Mucosa of stomach (tissue), 1 donor: ENCODE data around the gene EIF4E1B.
"Not testable (repeated sequence)": the region's sequence is repeated elsewhere in the genome, so short reads cannot be mapped to it uniquely, and the experiment has no call there.

Experiments used
- H3K27me3 ChIP-seq: one replicate; pipeline ENCODE4 v1.7.0; 2013; ENCODE audit warnings: mild to moderate bottlenecking, low read length; ENCODE audit not compliant: control insufficient read depth, insufficient read depth
- H3K36me3 ChIP-seq: one replicate; pipeline ENCODE4 v1.7.0; 2013; ENCODE audit warnings: low read length; ENCODE audit not compliant: control insufficient read depth, insufficient read depth
- H3K4me1 ChIP-seq: one replicate; pipeline ENCODE4 v1.7.0; 2013; ENCODE audit warnings: mild to moderate bottlenecking, low read length; ENCODE audit not compliant: control insufficient read depth, insufficient read depth
- H3K4me3 ChIP-seq: one replicate; pipeline ENCODE4 v1.7.0; 2013; ENCODE audit warnings: low read length
- H3K9ac ChIP-seq: one replicate; pipeline ENCODE4 v1.7.0; 2013; ENCODE audit warnings: mild to moderate bottlenecking, low read length, moderate library complexity
- H3K9me3 ChIP-seq: one replicate; pipeline ENCODE4 v1.7.0; 2013; ENCODE audit warnings: mild to moderate bottlenecking, low read length, moderate library complexity; ENCODE audit not compliant: control insufficient read depth
- donor health status: Pancreatic carcinoma.

The EIF4E1B gene, protein sequence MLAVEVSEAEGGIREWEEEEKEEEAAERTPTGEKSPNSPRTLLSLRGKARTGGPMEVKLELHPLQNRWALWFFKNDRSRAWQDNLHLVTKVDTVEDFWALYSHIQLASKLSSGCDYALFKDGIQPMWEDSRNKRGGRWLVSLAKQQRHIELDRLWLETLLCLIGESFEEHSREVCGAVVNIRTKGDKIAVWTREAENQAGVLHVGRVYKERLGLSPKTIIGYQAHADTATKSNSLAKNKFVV

DNA sequence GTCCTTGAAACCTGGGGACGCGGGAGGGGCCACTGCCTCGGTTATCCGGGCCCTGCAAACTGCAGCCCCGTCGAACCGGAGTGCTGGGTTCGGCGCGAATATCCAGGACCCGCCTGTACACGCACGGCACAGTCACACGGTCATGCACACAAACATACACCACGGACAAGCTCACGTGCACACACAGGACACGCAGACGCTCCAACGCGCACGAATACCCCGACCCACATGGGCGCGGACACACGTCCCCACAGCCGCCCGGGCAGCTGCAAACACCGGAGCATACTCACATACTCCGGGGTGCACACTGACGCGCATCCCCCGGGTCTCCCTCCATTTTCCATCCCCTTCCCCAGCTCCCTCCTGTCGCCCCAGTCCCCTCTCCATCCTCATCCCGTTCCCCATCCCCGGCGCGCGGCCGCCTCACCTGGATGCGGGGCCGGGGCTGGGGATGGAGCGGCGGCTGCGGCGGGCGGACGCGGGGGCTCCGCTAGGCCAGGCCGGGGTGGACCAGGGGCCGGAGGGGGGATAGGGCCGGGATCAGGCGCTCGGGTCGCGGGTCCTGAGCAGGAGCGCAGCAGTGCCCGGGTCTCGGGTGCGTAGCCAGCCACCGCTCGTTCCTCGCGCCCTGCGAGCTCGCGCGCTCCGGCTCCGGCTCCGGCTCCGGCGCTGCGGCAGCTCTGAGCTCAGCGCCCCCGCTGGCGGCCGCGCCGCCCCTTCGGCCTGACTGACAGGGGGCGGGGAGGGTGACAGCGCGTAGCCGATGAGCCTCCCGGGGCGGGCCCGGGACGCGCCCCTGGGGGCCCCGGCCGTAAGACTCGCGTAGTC, at the start of gene EIF4E1B, which contains the start of gene SNCB:
Gene EIF4E1B (plus strand): TSS at position 823 of the 828 bp plus-strand sequence. CDS start 12,113 bp downstream, outside the sequence.
Gene SNCB (minus strand): TSS at position 682 of the 828 bp plus-strand sequence. CDS start 880 bp downstream, outside the sequence.
- H3K4me3 ChIP-seq: no peak within 1 kb of the TSS
- H3K27me3 ChIP-seq: peaks cover 88% of the 10 kb centered on the region
- no peaks in the 10 kb centered on the region for H3K9me3 ChIP-seq
- no peaks in the 10 kb centered on the region for H3K36me3 ChIP-seq
- H3K4me1 ChIP-seq: peaks cover 21% of the 10 kb centered on the region
- no peak within 1 kb of the TSS for H3K9ac ChIP-seq

DNA sequence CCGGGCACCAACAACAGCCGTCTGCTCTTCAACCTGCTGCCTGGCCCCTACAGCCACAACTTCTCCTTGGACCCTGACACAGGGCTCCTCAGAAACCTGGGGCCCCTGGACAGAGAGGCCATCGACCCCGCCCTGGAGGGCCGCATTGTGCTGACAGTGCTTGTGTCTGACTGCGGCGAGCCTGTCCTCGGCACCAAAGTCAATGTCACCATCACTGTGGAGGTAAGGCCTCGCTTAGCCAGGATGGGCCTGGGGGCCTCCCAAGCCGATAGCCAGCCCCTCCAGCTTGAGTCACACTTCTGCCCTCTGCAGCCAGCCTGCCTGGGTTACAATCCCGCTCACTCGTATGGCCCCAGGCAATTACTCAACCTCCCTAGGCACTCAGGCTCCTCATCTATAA, 49.1 kb upstream of the EIF4E1B start:
- Histone ChIP-seq H3K9ac (no peak overlapping the region), H3K36me3 (no peaks in the 10 kb centered on the region), H3K4me3 (no peak overlapping the region), H3K4me1 (peaks cover 4% of the 10 kb centered on the region), H3K27me3 (no peaks in the 10 kb centered on the region), H3K9me3 (no peaks in the 10 kb centered on the region)

DNA sequence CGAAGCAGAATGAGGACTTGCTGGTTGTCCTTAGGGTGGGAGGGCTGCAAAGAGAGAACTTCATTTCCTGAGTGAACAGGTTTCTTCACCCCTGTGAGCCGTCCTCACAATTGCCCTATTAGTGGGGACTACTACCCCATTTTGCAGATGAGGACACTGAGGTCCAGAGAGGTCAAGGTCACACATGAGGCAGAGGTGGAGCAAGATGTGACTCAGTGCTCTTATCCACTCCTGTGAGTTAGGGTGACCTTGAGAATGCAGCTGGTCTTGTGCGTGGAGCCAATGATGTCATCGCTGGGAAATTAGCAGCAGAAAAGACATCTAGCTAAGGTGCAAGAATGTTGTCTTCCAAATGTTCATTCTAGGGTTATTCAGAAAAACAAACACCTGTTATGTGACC, 47.4 kb upstream of the EIF4E1B start:
- Histone ChIP-seq H3K9me3 (no peaks in the 10 kb centered on the region), H3K9ac (no peak overlapping the region), H3K36me3 (no peaks in the 10 kb centered on the region), H3K4me3 (no peak overlapping the region), H3K27me3 (no peaks in the 10 kb centered on the region), H3K4me1 (peaks cover 2% of the 10 kb centered on the region)

DNA sequence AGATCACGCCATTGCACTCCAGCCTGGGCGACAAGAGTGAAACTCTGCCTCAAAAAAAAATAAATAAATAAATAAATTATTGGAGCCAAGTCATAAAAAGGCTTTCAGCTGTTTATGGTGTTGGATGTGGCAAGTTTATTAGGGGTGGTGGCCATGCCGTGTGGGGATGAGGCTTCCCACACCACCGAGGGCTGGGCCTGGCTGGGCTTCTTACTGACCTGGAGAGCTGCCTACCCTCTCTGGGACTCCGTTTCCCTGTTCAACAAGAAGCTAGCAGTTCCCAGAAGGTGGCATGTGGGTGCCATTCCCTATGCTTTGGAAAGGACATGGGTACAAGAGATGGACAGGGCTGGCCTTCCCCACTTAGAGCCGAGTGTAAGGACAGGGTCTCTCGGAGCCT, 43.1 kb upstream of the EIF4E1B start:
- no peaks in the 10 kb centered on the region for H3K27me3 ChIP-seq
- H3K4me1 ChIP-seq: no peaks in the 10 kb centered on the region
- H3K4me3 ChIP-seq: no peak overlapping the region
- no peaks in the 10 kb centered on the region for H3K9me3 ChIP-seq
- H3K36me3 ChIP-seq: no peaks in the 10 kb centered on the region
- no peak overlapping the region for H3K9ac ChIP-seq

DNA sequence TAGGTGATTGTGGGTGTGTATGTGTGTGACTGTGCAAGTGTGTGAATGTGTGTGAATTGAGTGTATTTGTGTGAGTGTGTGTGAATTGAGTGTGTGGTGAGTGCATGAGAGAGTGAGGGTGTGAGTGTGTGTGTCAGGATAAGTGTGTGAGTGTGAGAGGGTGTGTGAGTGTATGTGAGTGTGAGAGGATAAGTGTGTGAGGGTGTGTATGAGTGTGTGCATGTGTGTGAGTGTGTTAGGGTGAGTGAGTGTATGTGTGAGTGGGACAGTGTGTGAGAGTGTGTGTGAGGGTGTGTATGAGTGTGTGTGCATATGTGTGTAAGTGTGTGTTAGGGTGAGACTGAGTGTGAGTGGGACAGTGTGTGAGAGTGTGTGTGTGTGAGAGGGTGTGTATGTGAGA, 42.2 kb upstream of the EIF4E1B start:
- no peaks in the 10 kb centered on the region for H3K9me3 ChIP-seq
- H3K9ac ChIP-seq: no peak overlapping the region
- H3K36me3 ChIP-seq: no peaks in the 10 kb centered on the region
- H3K4me1 ChIP-seq: no peaks in the 10 kb centered on the region
- H3K4me3 ChIP-seq: no peak overlapping the region
- no peaks in the 10 kb centered on the region for H3K27me3 ChIP-seq

DNA sequence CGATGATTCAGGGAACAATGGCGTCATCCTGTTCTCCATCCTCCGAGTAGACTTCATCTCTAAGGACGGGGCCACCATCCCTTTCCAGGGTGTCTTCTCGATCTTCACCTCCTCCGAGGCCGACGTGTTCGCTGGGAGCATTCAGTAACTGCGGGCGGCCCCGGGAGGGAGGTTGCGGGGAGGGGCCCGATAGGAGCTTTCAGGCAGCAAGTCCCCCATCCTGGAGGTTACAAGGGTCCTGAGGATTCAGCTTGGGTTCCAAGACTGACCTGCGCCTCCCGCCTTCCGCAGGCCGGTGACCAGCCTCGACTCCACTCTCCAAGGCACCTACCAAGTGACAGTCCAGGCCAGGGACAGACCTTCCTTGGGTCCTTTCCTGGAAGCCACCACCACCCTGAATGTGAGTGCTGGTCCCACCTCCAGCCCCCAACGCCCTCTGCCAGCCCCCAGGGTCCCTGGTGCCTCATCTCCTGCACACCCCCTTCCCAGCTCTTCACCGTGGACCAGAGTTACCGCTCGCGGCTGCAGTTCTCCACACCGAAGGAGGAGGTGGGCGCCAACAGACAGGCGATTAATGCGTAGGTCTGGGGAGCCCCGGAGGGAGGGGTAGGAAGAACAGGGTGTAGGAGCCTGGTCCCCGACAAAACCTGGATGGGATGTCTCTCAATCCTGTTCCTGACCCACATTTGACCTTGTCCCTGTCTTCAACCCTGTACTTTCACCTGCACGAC, 41.3 kb upstream of the EIF4E1B start:
- Histone ChIP-seq H3K36me3 (no peaks in the 10 kb centered on the region), H3K27me3 (no peaks in the 10 kb centered on the region), H3K9ac (no peak overlapping the region), H3K4me1 (no peaks in the 10 kb centered on the region), H3K4me3 (no peak overlapping the region), H3K9me3 (no peaks in the 10 kb centered on the region)

DNA sequence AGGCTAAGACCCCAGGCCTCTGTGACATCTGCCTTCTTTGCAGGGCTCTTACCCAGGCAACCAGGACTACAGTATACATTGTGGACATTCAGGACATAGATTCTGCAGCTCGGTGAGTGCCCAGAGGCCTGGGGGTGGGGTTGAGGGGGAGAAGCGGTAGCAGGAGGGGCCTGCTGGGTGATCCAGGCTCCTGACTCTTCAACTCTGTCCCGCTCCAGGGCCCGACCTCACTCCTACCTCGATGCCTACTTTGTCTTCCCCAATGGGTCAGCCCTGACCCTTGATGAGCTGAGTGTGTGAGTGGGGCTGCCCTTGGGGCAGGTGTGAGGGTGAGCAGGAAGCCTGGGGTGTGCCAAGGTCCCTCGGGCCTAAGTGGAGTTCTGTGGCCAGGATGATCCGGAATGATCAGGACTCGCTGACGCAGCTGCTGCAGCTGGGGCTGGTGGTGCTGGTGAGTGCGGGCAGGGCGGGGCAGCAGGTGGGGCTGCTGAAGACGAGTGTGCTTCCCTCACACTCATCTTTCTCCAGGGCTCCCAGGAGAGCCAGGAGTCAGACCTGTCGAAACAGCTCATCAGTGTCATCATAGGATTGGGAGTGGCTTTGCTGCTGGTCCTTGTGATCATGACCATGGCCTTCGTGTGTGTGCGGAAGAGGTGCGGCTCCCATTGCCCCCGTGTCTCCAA, 40.3 kb upstream of the EIF4E1B start:
- H3K36me3 ChIP-seq: no peaks in the 10 kb centered on the region
- H3K27me3 ChIP-seq: peaks cover 3% of the 10 kb centered on the region
- no peak overlapping the region for H3K4me3 ChIP-seq
- no peaks in the 10 kb centered on the region for H3K4me1 ChIP-seq
- no peak overlapping the region for H3K9ac ChIP-seq
- no peaks in the 10 kb centered on the region for H3K9me3 ChIP-seq

DNA sequence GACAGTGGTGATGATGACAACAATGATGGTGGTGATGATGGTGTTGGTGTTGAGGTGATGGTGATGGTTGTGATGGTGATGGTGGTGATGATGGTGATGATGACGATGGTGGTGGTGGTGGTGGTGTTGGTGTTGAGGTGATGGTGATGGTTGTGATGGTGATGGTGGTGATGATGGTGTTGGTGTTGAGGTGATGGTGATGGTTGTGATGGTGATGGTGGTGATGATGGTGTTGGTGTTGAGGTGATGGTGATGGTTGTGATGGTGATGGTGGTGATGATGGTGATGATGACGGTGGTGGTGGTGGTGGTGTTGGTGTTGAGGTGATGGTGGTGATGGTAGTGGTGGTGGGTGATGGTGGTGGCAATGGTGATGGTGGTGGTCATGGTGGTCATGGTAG, 38.8 kb upstream of the EIF4E1B start:
- H3K4me1 ChIP-seq, H3K36me3 ChIP-seq, H3K9ac ChIP-seq, H3K27me3 ChIP-seq, H3K9me3 ChIP-seq, H3K4me3 ChIP-seq: not testable (repeated sequence)

DNA sequence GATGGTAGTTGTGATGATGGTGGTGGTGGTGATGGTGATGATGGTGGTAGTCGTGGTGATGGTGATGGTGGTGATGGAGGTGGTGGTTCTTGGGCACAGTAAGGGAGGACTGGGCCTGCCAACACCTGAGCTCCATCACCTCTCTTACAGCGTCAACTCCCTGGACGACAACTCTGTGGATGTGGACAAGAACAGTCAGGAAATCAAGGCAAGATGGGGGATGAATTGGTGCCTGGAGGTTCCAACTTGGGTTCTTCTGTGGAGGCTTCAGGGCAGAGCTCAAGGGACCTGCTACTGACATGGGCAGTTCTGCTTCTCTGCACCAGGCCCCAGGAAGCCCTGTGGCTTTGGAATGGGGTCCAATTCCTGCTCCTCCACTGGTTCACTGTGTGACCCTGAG, 37.9 kb upstream of the EIF4E1B start:
- no peak overlapping the region for H3K9ac ChIP-seq
- no peak overlapping the region for H3K4me3 ChIP-seq
- peaks cover 9% of the 10 kb centered on the region for H3K27me3 ChIP-seq
- no peaks in the 10 kb centered on the region for H3K4me1 ChIP-seq
- H3K9me3 ChIP-seq: no peaks in the 10 kb centered on the region
- H3K36me3 ChIP-seq: no peaks in the 10 kb centered on the region

DNA sequence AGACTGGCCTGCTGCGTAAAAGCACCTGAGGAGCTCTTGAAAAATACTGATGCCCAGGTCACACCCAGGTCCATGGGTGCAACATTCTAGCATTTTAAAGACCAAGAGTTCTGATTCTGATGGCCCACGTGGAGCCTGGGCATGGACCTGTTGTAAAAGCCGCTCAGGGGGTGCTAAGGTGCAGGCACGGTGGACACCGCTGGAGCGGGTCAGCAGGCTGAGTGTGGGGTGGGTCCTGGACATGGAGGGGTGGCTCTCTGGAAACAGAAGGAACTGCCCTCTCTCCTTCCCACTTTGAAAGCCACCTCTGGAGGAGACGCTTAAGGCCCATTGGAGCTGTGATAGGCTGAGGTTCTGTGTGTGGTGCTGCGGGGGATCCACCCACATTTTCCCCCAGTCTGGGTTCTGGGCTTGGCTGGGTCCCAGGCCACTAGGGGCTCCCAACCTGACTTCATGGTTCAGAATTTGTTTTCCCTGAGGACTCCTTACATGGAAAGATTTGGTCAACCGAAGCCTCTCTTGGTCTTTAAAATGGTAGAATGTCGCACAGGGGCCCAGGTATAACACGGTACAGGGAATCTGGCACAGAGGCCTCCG, 37.1 kb upstream of the EIF4E1B start:
- peaks cover 17% of the 10 kb centered on the region for H3K27me3 ChIP-seq
- H3K4me3 ChIP-seq: no peak overlapping the region
- no peaks in the 10 kb centered on the region for H3K36me3 ChIP-seq
- H3K4me1 ChIP-seq: no peaks in the 10 kb centered on the region
- H3K9ac ChIP-seq: no peak overlapping the region
- no peaks in the 10 kb centered on the region for H3K9me3 ChIP-seq

DNA sequence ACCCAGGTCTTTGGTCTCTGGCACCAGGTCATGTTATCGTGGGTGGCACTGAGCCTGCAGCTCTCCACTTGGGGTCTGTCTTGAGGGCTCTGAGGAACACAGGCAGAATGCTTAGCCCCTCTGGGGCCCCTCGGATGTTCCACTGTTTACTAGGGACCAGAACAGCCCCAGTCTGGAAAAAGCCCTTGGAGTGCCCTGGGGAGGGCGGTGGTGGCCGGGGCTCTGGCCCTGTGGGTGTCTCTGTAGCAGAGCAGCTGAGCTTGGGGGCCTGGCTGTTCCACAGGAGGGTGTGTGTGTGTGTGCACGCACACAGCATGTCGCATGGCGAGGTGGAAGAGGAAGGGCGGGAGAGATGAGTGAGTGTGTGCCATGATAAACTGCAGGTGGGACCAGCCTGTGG, 35.9 kb upstream of the EIF4E1B start:
- no peak overlapping the region for H3K4me3 ChIP-seq
- H3K9me3 ChIP-seq: no peaks in the 10 kb centered on the region
- no peak overlapping the region for H3K9ac ChIP-seq
- no peaks in the 10 kb centered on the region for H3K36me3 ChIP-seq
- H3K4me1 ChIP-seq: no peaks in the 10 kb centered on the region
- peaks cover 23% of the 10 kb centered on the region for H3K27me3 ChIP-seq
